Nephron progenitor cell (in vitro differentiated cells): ENCODE results near the gene RIT1.

Experiments
- DNase-seq: peaks from one replicate; pipeline ENCODE4 v3.0.0; 2021
- H3K27ac Mint-ChIP-seq: 2 replicates; pipeline ENCODE4 v1.8.0; 2021; ENCODE audit warnings: mild to moderate bottlenecking, moderate library complexity, mixed read lengths
- H3K27me3 Mint-ChIP-seq: 2 replicates; pipeline ENCODE4 v1.8.0; 2021; ENCODE audit warnings: mild to moderate bottlenecking, low read depth, mixed read lengths; ENCODE audit not compliant: poor library complexity
- H3K36me3 Mint-ChIP-seq: 2 replicates; pipeline ENCODE4 v1.8.0; 2021; ENCODE audit warnings: low read depth, mixed read lengths
- H3K4me1 Mint-ChIP-seq: 2 replicates; pipeline ENCODE4 v1.8.0; 2021; ENCODE audit warnings: mixed read lengths
- H3K4me3 Mint-ChIP-seq: 2 replicates; pipeline ENCODE4 v1.8.0; 2021; ENCODE audit warnings: mild to moderate bottlenecking, moderate library complexity, mixed read lengths
- H3K9me3 Mint-ChIP-seq: 2 replicates; pipeline ENCODE4 v1.8.0; 2021; ENCODE audit warnings: mild to moderate bottlenecking, moderate library complexity, mixed read lengths
- CTCF ChIP-seq: fragments of 200-600 bp; sonication (generic); IDR thresholded peaks from 2 replicates; pipeline ENCODE4 v1.5.0; 2021; ENCODE audit warnings: antibody characterized with exemption

RIT1 gene

GRCh38 chr1:155882766-155883165 lies 28.4 kb downstream of the RIT1 start:
- TF ChIP-seq CTCF = no peak
- Mint-ChIP-seq H3K27me3 (peaks cover 41% of the 10 kb centered on the region), H3K4me3 (no peak overlapping the region), H3K27ac (no peak overlapping the region), H3K4me1 (no peaks in the 10 kb centered on the region), H3K9me3 (no peaks in the 10 kb centered on the region), H3K36me3 (no peaks in the 10 kb centered on the region)
- no peak for DNase-seq

GRCh38 chr1:155882235-155882634 lies 28.9 kb downstream of the RIT1 start:
- H3K27ac Mint-ChIP-seq = no peak overlapping the region
- H3K9me3 Mint-ChIP-seq = no peaks in the 10 kb centered on the region
- H3K27me3 Mint-ChIP-seq = peaks cover 41% of the 10 kb centered on the region
- no peak overlapping the region for H3K4me3 Mint-ChIP-seq
- DNase-seq = no peak
- no peaks in the 10 kb centered on the region for H3K4me1 Mint-ChIP-seq
- no peak for TF ChIP-seq CTCF
- no peaks in the 10 kb centered on the region for H3K36me3 Mint-ChIP-seq

- Mint-ChIP-seq H3K27ac (no peak overlapping the region), H3K9me3 (no peaks in the 10 kb centered on the region), H3K4me3 (no peak overlapping the region), H3K36me3 (no peaks in the 10 kb centered on the region), H3K4me1 (no peaks in the 10 kb centered on the region), H3K27me3 (peaks cover 39% of the 10 kb centered on the region)
- no peak for DNase-seq
- TF ChIP-seq CTCF = no peak
Measured at GRCh38 chr1:155880950-155881349, 30.2 kb downstream of the RIT1 start.

- Mint-ChIP-seq H3K27me3 (peaks cover 38% of the 10 kb centered on the region), H3K9me3 (no peaks in the 10 kb centered on the region), H3K4me3 (no peak overlapping the region), H3K27ac (no peak overlapping the region), H3K36me3 (no peaks in the 10 kb centered on the region), H3K4me1 (no peaks in the 10 kb centered on the region)
- no peak for TF ChIP-seq CTCF
- no peak for DNase-seq
Measured at GRCh38 chr1:155880251-155880650, 30.9 kb downstream of the RIT1 start.

- no peak overlapping the region for H3K4me3 Mint-ChIP-seq
- no peaks in the 10 kb centered on the region for H3K4me1 Mint-ChIP-seq
- H3K36me3 Mint-ChIP-seq = no peaks in the 10 kb centered on the region
- no peak for DNase-seq
- H3K9me3 Mint-ChIP-seq = no peaks in the 10 kb centered on the region
- TF ChIP-seq CTCF = no peak
- H3K27me3 Mint-ChIP-seq = peaks cover 24% of the 10 kb centered on the region
- no peak overlapping the region for H3K27ac Mint-ChIP-seq
Measured at GRCh38 chr1:155877945-155878344, 33.2 kb downstream of the RIT1 start.

- H3K9me3 Mint-ChIP-seq = no peaks in the 10 kb centered on the region
- DNase-seq = no peak
- no peak overlapping the region for H3K27ac Mint-ChIP-seq
- H3K4me1 Mint-ChIP-seq = peaks cover 5% of the 10 kb centered on the region
- H3K36me3 Mint-ChIP-seq = no peaks in the 10 kb centered on the region
- no peak for TF ChIP-seq CTCF
- H3K27me3 Mint-ChIP-seq = peaks cover 25% of the 10 kb centered on the region
- H3K4me3 Mint-ChIP-seq = no peak overlapping the region
Measured at GRCh38 chr1:155873860-155874259, 37.3 kb downstream of the RIT1 start.
